ENCODE measurements around the gene INSIG1. TPM values are rescaled to one million over a fixed set of nuclear protein-coding genes. Genes with fewer than 3 reads are reported as not detected.

Gene INSIG1
- total and polyA plus RNA-seq, 2 of the 4 experiments (the other 2 are of a cell fraction) = 19.0 to 26.0 TPM

GRCh38 chr7:155267023-155267422 lies 30.7 kb upstream of the INSIG1 start:
- Histone ChIP-seq H4K20me1 (ENCODE audit: insufficient read depth, low read length) (no peaks in the 10 kb centered on the region), H2AFZ (replicated peaks; ENCODE audit: low read length, poor library complexity) (no peak overlapping the region), H3K4ac (ENCODE audit: low read depth, low read length) (no peak overlapping the region), H3K9me1 (ENCODE audit: insufficient read depth, low read length) (peaks cover 3% of the 10 kb centered on the region; the same call in 1 of the 2 replicates), H2AK5ac (ENCODE audit: low read depth, low read length) (no peak overlapping the region), H3K4me2 (ENCODE audit: low read depth, low read length) (no peak overlapping the region), H3K23ac (ENCODE audit: low read depth, low read length) (no peak overlapping the region), H3K4me1 (ENCODE audit: control insufficient read depth, insufficient read depth, low read length) (no peaks in the 10 kb centered on the region; the same call in 1 of the 2 replicates), H2AK9ac (replicated peaks; ENCODE audit: low read depth, low read length, poor library complexity) (no peak overlapping the region), H3K14ac (replicated peaks; ENCODE audit: low read depth, low read length) (no peak overlapping the region), H2BK5ac (ENCODE audit: low read depth, low read length, poor library complexity, severe bottlenecking) (no peak overlapping the region), H4K8ac (ENCODE audit: low read depth in 2 of 2, low read length in 2 of 2) (no peak overlapping the region), H3K27ac (ENCODE audit: insufficient read depth, low read length) (no peak overlapping the region), H3K56ac (ENCODE audit: extremely low read depth, insufficient read depth, low read length) (no peak overlapping the region), H4K5ac (ENCODE audit: low read depth, low read length) (no peak overlapping the region), H3K36me3 (ENCODE audit: control insufficient read depth, insufficient read depth, low read length) (no peaks in the 10 kb centered on the region), H3K79me1 (ENCODE audit: low read depth in 1 of 2, low read length in 2 of 2) (no peaks in the 10 kb centered on the region), H2BK20ac (ENCODE audit: low read depth, low read length) (no peak overlapping the region), H3K9me3 (ENCODE audit: control insufficient read depth, insufficient read depth, low read length) (no peaks in the 10 kb centered on the region), H3K9ac (ENCODE audit: low read depth, low read length) (no peak overlapping the region), H3K4me3 (ENCODE audit: insufficient read depth, low read depth, low read length) (no peak overlapping the region), H3K27me3 (ENCODE audit: control insufficient read depth, insufficient read depth, low read length) (peaks cover 3% of the 10 kb centered on the region; the same call in 1 of the 2 replicates), H2BK120ac (ENCODE audit: low read depth, low read length) (no peak overlapping the region), H3K18ac (ENCODE audit: low read depth, low read length) (no peak overlapping the region), H4K91ac (ENCODE audit: insufficient read depth, low read depth, low read length) (no peak overlapping the region), H2BK15ac (ENCODE audit: low read depth, low read length) (no peak overlapping the region)
- POLR2A ChIA-PET (ENCODE audit: unreplicated experiment) = no interaction called here
- intact Hi-C loops (cut with micrococcal nuclease) (no loop called here), dilution Hi-C loops (cut with HindIII; ENCODE audit: low sequenced_read_pairs, unreplicated experiment) (no loop called here), in situ Hi-C loops (cut with MboI; ENCODE audit: low sequenced_read_pairs) (no loop called here)
- TF ChIP-seq CEBPB (IDR thresholded peaks at IDR 0.05; ENCODE audit: low read depth, low read length) = no peak
- no peak for TF ChIP-seq USF2 (IDR thresholded peaks at IDR 0.05; ENCODE audit: low read depth, low read length)
- TF ChIP-seq, protein P1, sequence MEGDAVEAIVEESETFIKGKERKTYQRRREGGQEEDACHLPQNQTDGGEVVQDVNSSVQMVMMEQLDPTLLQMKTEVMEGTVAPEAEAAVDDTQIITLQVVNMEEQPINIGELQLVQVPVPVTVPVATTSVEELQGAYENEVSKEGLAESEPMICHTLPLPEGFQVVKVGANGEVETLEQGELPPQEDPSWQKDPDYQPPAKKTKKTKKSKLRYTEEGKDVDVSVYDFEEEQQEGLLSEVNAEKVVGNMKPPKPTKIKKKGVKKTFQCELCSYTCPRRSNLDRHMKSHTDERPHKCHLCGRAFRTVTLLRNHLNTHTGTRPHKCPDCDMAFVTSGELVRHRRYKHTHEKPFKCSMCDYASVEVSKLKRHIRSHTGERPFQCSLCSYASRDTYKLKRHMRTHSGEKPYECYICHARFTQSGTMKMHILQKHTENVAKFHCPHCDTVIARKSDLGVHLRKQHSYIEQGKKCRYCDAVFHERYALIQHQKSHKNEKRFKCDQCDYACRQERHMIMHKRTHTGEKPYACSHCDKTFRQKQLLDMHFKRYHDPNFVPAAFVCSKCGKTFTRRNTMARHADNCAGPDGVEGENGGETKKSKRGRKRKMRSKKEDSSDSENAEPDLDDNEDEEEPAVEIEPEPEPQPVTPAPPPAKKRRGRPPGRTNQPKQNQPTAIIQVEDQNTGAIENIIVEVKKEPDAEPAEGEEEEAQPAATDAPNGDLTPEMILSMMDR (conservative IDR thresholded peaks at IDR 0.05; ENCODE audit: low read depth, low read length) = no peak
- no peak for TF ChIP-seq FOS (IDR thresholded peaks at IDR 0.05; ENCODE audit: low read depth, low read length)
- TF ChIP-seq, protein P2, sequence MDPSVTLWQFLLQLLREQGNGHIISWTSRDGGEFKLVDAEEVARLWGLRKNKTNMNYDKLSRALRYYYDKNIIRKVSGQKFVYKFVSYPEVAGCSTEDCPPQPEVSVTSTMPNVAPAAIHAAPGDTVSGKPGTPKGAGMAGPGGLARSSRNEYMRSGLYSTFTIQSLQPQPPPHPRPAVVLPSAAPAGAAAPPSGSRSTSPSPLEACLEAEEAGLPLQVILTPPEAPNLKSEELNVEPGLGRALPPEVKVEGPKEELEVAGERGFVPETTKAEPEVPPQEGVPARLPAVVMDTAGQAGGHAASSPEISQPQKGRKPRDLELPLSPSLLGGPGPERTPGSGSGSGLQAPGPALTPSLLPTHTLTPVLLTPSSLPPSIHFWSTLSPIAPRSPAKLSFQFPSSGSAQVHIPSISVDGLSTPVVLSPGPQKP (IDR thresholded peaks at IDR 0.05; ENCODE audit: borderline replicate concordance, low read depth, low read length) = no peak
- TF ChIP-seq CHD1 (IDR thresholded peaks at IDR 0.05; ENCODE audit: low read depth, low read length) = no peak
- ATAC-seq (ENCODE audit: low read depth) (no peak), DNase-seq (no peak)
- BruUV-seq (replicated peaks) = no TSS peak
- WGBS, 2 experiments (ENCODE audit: extremely low coverage in 2 of 2, insufficient read length in 1 of 2) = 81% methylated on average over 3 of the region's 8 CpGs; no CpG with 5 or more reads in 1 of the 2 experiments
- CTCF ChIA-PET = no interaction called here

Data from IMR-90 (cell line).